Psoas muscle (tissue), 8 donors: ENCODE measurements around the gene METTL4. TPM values are rescaled to one million over a fixed set of nuclear protein-coding genes. Genes with fewer than 3 reads are reported as not detected.

Experiments
- ATAC-seq, 4 donors: fragments of 200-7000 bp; cut with Tn5 transposase; one replicate each; pipeline ENCODE4 v1.9.1; 2020; ENCODE audit warnings: moderate library complexity in 3 of 4, mild to moderate bottlenecking in 2 of 4
- DNase-seq, 2 donors: peaks; one replicate each; pipeline ENCODE4 v3.0.0-alpha.2; 2020
- H3K27ac ChIP-seq: fragments of 200-600 bp; one replicate; pipeline ENCODE4 v1.8.0; 2022
- H3K27me3 ChIP-seq, 3 donors: fragments of 200-600 bp in 1 of 3; one replicate each; pipeline versions ENCODE4 v1.6.1 to v1.8.0; 2013 to 2022; ENCODE audit warnings: low read length in 2 of 3, mild to moderate bottlenecking in 2 of 3, moderate library complexity in 1 of 3; ENCODE audit not compliant: insufficient read depth in 3 of 3
- H3K36me3 ChIP-seq, 2 donors: fragments of 200-600 bp in 1 of 2; one replicate each; pipeline versions ENCODE4 v1.6.1 to v1.8.0; 2013 to 2022; ENCODE audit warnings: low read depth in 1 of 2, mild to moderate bottlenecking in 1 of 2, moderate library complexity in 1 of 2; ENCODE audit not compliant: insufficient read depth in 1 of 2
- H3K4me1 ChIP-seq: fragments of 200-600 bp; one replicate; pipeline ENCODE4 v1.8.0; 2022
- H3K4me3 ChIP-seq: fragments of 200-600 bp; one replicate; pipeline ENCODE4 v1.8.0; 2022; ENCODE audit warnings: mild to moderate bottlenecking
- H3K9me3 ChIP-seq: fragments of 200-600 bp; one replicate; pipeline ENCODE4 v1.8.0; 2022
- CTCF ChIP-seq: fragments of 200-600 bp; IDR thresholded peaks from one replicate; pipeline ENCODE4 v1.8.0; 2022; ENCODE audit warnings: antibody characterized with exemption
- WGBS, 3 donors: extraction: QIAGEN DNeasy Blood & Tissue Kit; methylation state at CpG; one replicate each; pipeline versions ENCODE4 v1.1.6 to v1.1.7; 2013; 5-methylcytosine and 5-hydroxymethylcytosine counted together
- intact Hi-C, 2 donors: fragments of 100-400 bp; cut with DNase I; formaldehyde crosslinking; loops; one replicate each; pipeline versions ENCODE4 v1.11.0 to v1.14.2; 2022
- polyA plus RNA-seq, 3 donors: library from polyadenylated mRNA; stranded (reverse); fragments of 200-250 nt; gene quantifications; one replicate each; pipeline ENCODE4 v1.2.3, GENCODE V29; 2013
- total RNA-seq, 4 donors: library from RNA; stranded (reverse); fragmentation: NEBNext Ultra II Directional in 2 of 4; extraction: Animal tissue kit (Norgen Biotek cat#: 25700) in 2 of 4; gene quantifications; one replicate each; pipeline versions ENCODE4 v1.2.1 to v1.2.4, GENCODE V29; 2021 to 2023
- donor health status: healthy with polysubstance abuse.
- donor health status: DM: no; HTN: no; CAD: no; lungs with moderate emphysema.
- donor health status: Bipolar disorder and iron deficiency.
- donor health status: healthy.
- donor health status: DM: yes; HTN: yes; CAD: no.
- donor health status: DM: no; HTN: no; CAD: no.
- donor health status: DM: no; HTN: no; CAD: no.
- donor health status: DM: yes; HTN: yes; CAD: no.

METTL4 gene
- total and polyA plus RNA-seq, 7 donors = 2.7 to 5.0 (median 3.9) TPM

GRCh38 chr18:2610549-2610948, 39.2 kb upstream of the METTL4 start:
- 86 to 87% (median 87%) methylated on average over 5 of the region's 5 CpGs for WGBS, 3 donors
- no peak overlapping the region for H3K27ac ChIP-seq
- TF ChIP-seq CTCF = no peak
- intact Hi-C loops = no loop called here
- no peaks in the 10 kb centered on the region for H3K27me3 ChIP-seq
- DNase-seq = no peak
- H3K4me3 ChIP-seq = no peak overlapping the region
- H3K9me3 ChIP-seq = no peaks in the 10 kb centered on the region
- H3K36me3 ChIP-seq = no peaks in the 10 kb centered on the region
- H3K4me1 ChIP-seq = no peaks in the 10 kb centered on the region
- no peak for ATAC-seq

GRCh38 chr18:2609604-2610003, 38.3 kb upstream of the METTL4 start:
- no peak for TF ChIP-seq CTCF
- ATAC-seq (no peak), DNase-seq (no peak)
- Histone ChIP-seq H3K9me3 (no peaks in the 10 kb centered on the region), H3K36me3 (no peaks in the 10 kb centered on the region), H3K27me3 (no peaks in the 10 kb centered on the region), H3K4me1 (no peaks in the 10 kb centered on the region), H3K4me3 (no peak overlapping the region), H3K27ac (no peak overlapping the region)
- intact Hi-C loops = no loop called here
- 96 to 98% (median 98%) methylated on average over 2 of the region's 2 CpGs for WGBS, 3 donors

GRCh38 chr18:2606335-2606734, 35.0 kb upstream of the METTL4 start:
- Histone ChIP-seq H3K27me3 (no peaks in the 10 kb centered on the region), H3K4me1 (no peaks in the 10 kb centered on the region), H3K4me3 (no peak overlapping the region), H3K36me3 (no peaks in the 10 kb centered on the region), H3K9me3 (no peaks in the 10 kb centered on the region), H3K27ac (no peak overlapping the region)
- intact Hi-C loops = no loop called here
- no peak for TF ChIP-seq CTCF
- 80 to 86% (median 82%) methylated on average over 2 of the region's 2 CpGs for WGBS, 3 donors
- ATAC-seq (no peak), DNase-seq (no peak)

- Histone ChIP-seq H3K27me3 (no peaks in the 10 kb centered on the region), H3K9me3 (no peaks in the 10 kb centered on the region), H3K27ac (no peak overlapping the region), H3K36me3 (no peaks in the 10 kb centered on the region), H3K4me1 (no peaks in the 10 kb centered on the region), H3K4me3 (no peak overlapping the region)
- TF ChIP-seq CTCF = no peak
- intact Hi-C loops = no loop called here
- DNase-seq (no peak), ATAC-seq (no peak)
Observed at GRCh38 chr18:2602844-2603243, 31.5 kb upstream of the METTL4 start.

GRCh38 chr18:2597639-2598038, 26.3 kb upstream of the METTL4 start:
- no peak overlapping the region for H3K27ac ChIP-seq
- TF ChIP-seq CTCF = no peak
- H3K4me1 ChIP-seq = no peaks in the 10 kb centered on the region
- H3K4me3 ChIP-seq = no peak overlapping the region
- H3K27me3 ChIP-seq = no peaks in the 10 kb centered on the region
- no peaks in the 10 kb centered on the region for H3K36me3 ChIP-seq
- H3K9me3 ChIP-seq = no peaks in the 10 kb centered on the region
- no peak for DNase-seq
- ATAC-seq = no peak
- WGBS, 3 donors = 93 to 95% (median 95%) methylated on average over 5 of the region's 5 CpGs
- intact Hi-C loops = no loop called here
